Ureter (tissue), 1 donor: ENCODE measurements around the gene KRTAP20-2. TPM values are rescaled to one million over a fixed set of nuclear protein-coding genes. Genes with fewer than 3 reads are reported as not detected.

Experiments
- DNase-seq: peaks from one replicate; pipeline ENCODE4 v3.0.0-alpha.2; 2020; ENCODE audit warnings: low spot score
- total RNA-seq: library from RNA; stranded (reverse); gene quantifications from one replicate; pipeline ENCODE4 v1.2.4, GENCODE V29; 2023
- donor health status: DM: yes; HTN: yes; CAD: no.

Gene KRTAP20-2
- total RNA-seq, 1 donor from 2014 or later: not detected

GRCh38 chr21:30674312-30674711, 39.3 kb downstream of the KRTAP20-2 start:
- DNase-seq: no peak

GRCh38 chr21:30676737-30677136, 41.7 kb downstream of the KRTAP20-2 start:
- no peak for DNase-seq

GRCh38 chr21:30680586-30680985, 45.6 kb downstream of the KRTAP20-2 start:
- DNase-seq: no peak

DNA sequence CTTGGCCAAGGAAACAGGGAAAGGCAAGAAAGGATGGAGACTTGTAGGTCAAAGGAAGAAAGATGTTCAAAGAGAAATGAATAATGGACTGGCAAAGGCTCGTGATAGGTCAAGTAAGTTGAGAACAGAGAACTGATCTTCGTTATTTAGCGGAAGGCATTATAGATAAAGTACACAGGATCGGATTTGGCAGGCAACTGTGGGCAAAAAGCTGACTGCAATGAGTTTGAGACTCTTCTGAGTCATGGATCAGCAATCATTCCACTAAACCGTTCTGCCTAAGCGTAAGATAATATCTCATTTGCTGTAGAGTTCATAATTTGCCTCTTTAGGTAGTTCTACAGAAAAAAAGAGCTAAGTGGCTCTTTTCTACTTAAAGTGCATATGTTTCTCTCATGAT, 49.5 kb downstream of the KRTAP20-2 start:
- no peak for DNase-seq

Other genes starting within 250 kb of the KRTAP20-2 start
- gene KRTAP13-1, start 239.2 kb upstream of the KRTAP20-2 start, total RNA-seq: not detected
- gene KRTAP13-3, start 209.3 kb upstream of the KRTAP20-2 start, total RNA-seq: not detected
- not detected for gene KRTAP13-4, start 205.0 kb upstream of the KRTAP20-2 start, total RNA-seq
- not detected for gene KRTAP15-1, start 194.9 kb upstream of the KRTAP20-2 start, total RNA-seq
- gene KRTAP19-1, start 154.8 kb upstream of the KRTAP20-2 start, total RNA-seq: not detected
- not detected for gene KRTAP19-2, start 147.8 kb upstream of the KRTAP20-2 start, total RNA-seq
- not detected for gene KRTAP19-3, start 143.2 kb upstream of the KRTAP20-2 start, total RNA-seq
- not detected for gene KRTAP19-4, start 138.0 kb upstream of the KRTAP20-2 start, total RNA-seq
- not detected for gene KRTAP19-5, start 133.1 kb upstream of the KRTAP20-2 start, total RNA-seq
- gene KRTAP19-6, start 93.3 kb upstream of the KRTAP20-2 start, total RNA-seq: not detected
- gene KRTAP19-7, start 73.9 kb upstream of the KRTAP20-2 start, total RNA-seq: not detected
- not detected for gene KRTAP22-2, start 44.8 kb upstream of the KRTAP20-2 start, total RNA-seq
- gene KRTAP6-3, start 42.8 kb upstream of the KRTAP20-2 start, total RNA-seq: not detected
- gene KRTAP6-2, start 36.3 kb upstream of the KRTAP20-2 start, total RNA-seq: not detected
- gene KRTAP22-1, start 34.1 kb upstream of the KRTAP20-2 start, total RNA-seq: not detected
- gene KRTAP6-1, start 21.3 kb upstream of the KRTAP20-2 start, total RNA-seq: not detected
- not detected for gene KRTAP20-1, start 18.8 kb upstream of the KRTAP20-2 start, total RNA-seq
- not detected for gene KRTAP20-4, start 14.6 kb upstream of the KRTAP20-2 start, total RNA-seq
- gene KRTAP20-3, start 7.7 kb downstream of the KRTAP20-2 start, total RNA-seq: not detected
- not detected for gene KRTAP21-3, start 83.6 kb downstream of the KRTAP20-2 start, total RNA-seq
- not detected for gene KRTAP21-2, start 112.1 kb downstream of the KRTAP20-2 start, total RNA-seq
- gene KRTAP21-1, start 120.2 kb downstream of the KRTAP20-2 start, total RNA-seq: not detected
- not detected for gene KRTAP8-1, start 178.1 kb downstream of the KRTAP20-2 start, total RNA-seq
- not detected for gene KRTAP7-1, start 194.6 kb downstream of the KRTAP20-2 start, total RNA-seq
- gene KRTAP11-1, start 246.4 kb downstream of the KRTAP20-2 start, total RNA-seq: not detected